ENCODE results near the gene IQCF5.
"Not testable (repeated sequence)": the region's sequence is repeated elsewhere in the genome, so short reads cannot be mapped to it uniquely, and the experiment has no call there.

Gene IQCF5

DNA sequence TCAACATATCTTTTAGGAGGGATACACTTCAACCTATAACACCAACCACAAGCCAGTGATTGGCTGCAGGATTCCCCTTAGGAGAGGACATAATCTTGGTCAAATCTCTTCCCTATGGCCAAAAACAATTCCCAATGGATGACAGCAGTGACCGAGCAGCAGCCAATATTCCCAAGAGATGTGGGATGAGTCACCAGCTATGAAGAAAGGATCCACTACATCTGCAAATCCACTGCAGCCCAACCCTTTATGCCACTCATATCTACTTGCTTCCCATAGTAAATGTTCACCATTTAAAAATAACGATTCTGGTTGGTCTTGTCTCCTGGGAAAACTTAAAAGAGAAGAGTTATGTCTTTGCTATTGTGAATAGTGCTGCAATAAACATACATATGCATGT, 4.5 kb upstream of the IQCF5 start:
- no peak for DNase-seq (ENCODE audit: low spot score)
- TF ChIP-seq CTCF (IDR thresholded peaks at IDR 0.05; ENCODE audit: extremely low read depth, missing control alignments) = no peak

GRCh38 chr3:51876186-51876585, 785 bp upstream of the IQCF5 start:
- TF ChIP-seq CTCF (IDR thresholded peaks at IDR 0.05; ENCODE audit: extremely low read depth, missing control alignments) = no peak
- no peak for DNase-seq (ENCODE audit: low spot score)

DNA sequence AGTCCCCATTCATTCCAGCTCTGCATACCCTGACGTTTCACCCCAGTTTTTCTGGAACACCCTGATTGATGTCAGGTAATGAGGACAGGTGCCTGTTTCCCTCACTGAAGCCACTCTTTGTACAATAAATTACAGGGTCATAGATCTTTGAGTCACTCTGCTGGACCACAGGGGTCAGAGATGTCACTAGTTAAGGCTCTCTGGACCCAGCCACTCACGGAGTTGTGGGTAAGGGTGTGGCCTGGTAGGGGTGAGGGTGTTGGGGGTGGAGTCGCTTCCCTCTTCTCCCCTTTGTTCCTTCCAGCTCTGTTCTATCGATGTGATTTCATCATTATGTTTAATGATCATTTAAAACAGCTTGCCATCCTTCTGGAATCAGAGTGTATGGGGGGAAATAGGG, 512 bp downstream of the IQCF5 start:
- TF ChIP-seq CTCF (IDR thresholded peaks at IDR 0.05; ENCODE audit: extremely low read depth, missing control alignments) = no peak
- DNase-seq (ENCODE audit: low spot score) = no peak

DNA sequence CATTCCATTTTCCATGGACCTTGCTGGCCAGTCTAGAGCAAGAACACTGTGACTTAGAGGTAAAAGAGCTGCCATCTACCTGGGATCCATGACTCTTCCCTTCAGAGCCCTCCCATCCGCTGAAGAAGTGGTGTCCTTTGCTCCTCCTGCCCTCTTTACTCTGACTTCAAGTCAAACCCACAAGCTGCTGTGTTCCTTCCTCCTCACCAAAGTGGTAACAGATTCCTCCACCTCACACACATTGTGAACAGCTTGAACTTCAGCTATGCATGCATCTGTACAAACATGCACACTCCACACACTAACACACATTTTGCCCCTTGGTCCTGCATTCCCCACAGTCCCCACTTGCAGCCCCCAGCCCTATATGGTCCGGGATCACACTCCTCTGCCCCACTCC, 990 bp downstream of the IQCF5 start:
- TF ChIP-seq CTCF (IDR thresholded peaks at IDR 0.05; ENCODE audit: extremely low read depth, missing control alignments) = no peak
- DNase-seq (ENCODE audit: low spot score) = no peak

DNA sequence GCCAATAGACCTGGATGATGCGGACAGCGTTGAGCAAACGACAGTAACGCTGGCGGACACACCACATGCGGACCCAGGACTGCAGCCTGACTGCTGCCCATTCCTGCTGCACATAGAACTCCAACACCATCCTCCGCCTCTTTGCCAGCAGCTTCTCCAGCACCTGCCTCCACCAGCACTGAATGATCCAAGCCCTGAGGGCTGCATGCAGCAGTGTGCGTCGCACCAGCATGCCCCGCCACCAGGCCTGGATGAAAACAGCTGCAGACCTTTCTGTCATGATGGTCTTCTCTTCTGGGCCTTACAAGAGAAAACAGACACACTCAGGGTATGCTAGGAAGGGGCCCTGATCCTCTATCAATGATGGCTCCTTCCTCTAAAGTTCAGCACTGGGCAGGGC, 1.5 kb downstream of the IQCF5 start:
- DNase-seq (ENCODE audit: low spot score) = no peak
- no peak for TF ChIP-seq CTCF (IDR thresholded peaks at IDR 0.05; ENCODE audit: extremely low read depth, missing control alignments)

GRCh38 chr3:51873253-51873766, 2.1 kb downstream of the IQCF5 start:
- no peak for TF ChIP-seq CTCF (IDR thresholded peaks at IDR 0.05; ENCODE audit: extremely low read depth, missing control alignments)
- no peak for DNase-seq (ENCODE audit: low spot score)

- no peak for TF ChIP-seq CTCF (IDR thresholded peaks at IDR 0.05; ENCODE audit: extremely low read depth, missing control alignments)
- DNase-seq (ENCODE audit: low spot score) = no peak
Measured at GRCh38 chr3:51869304-51869703, 6.1 kb downstream of the IQCF5 start.

DNA sequence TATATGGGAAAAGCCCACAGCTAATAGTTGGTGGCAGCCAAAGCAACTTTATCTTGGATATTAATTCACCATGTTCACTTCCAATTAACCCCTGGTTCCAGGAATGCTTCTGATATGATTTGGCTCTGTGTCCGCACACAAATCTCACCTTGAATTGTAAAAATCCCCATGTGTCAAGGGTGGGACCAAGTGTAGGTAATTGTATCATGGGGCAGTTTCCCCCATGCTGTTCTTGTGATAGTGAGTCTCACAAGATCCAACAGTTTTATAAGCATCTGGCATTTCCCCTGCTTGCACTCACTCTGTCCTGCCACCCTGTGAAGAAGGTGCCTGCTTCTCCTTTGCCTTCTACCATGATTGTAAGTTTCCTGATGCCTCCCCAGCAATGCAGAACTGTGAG, 6.5 kb downstream of the IQCF5 start:
- DNase-seq (ENCODE audit: low spot score) = not testable (repeated sequence)
